ENCODE results near the gene CCDC71.
A peak's percentile ranks its signal among the peaks of the same experiment; 100 is the strongest.

Gene CCDC71

DNA sequence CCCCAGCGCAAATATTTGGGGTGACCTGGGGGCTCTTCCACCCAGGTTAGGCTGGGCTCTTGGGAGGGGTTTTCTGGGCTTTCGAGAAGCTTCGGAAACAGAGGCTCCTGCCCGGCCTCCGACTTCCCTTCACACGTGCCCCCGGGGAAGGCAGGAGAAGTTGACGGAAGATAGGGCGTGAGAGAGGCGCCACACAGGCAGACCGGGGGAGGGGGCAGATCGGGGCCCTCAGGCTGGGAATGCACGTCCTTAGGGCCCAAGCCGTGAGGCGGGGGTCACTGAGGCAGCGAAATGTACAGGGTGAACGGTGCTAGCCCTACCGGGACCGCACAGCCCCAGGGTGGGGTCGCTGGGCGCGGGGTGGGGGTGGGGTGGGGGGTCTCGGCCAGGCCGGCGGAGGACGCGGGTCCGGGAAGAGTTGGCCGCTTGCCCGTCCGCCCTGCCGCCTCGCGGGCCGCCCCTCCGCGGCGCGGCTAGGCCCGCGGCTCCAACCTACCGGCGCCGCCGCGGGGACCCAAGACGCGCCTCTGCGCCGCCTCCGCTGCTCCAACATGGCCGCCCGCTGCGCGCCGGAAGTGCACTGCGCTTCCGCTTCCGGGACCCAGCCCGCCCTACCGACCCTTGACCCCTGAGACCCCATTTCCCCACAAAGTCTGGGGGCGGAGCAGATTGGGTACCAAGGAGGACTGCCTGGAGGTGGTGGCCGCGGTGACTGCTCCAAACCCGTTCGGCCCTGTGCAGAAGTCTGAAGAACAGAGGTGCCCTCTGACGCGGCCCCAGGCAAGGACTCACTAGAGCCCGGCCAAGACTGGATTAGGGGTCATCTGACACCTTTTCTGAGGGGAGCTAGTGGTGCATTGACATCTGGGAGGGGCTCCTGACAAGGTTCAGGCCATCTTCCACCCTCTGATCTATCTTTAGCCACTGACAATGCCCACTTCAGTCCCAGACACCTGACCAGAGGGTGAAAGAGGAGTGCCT lies at the start of gene CCDC71:
Gene CCDC71 (minus strand): TSS at position 561 of the 981 bp plus-strand sequence. CDS start 2,123 bp downstream, outside the sequence.
- no peaks in the 10 kb centered on the region for H3K27me3 ChIP-seq (ENCODE audit: insufficient read depth, low read length, poor library complexity)
- DNase-seq = peak; percentile 87
- H3K79me2 ChIP-seq (ENCODE audit: insufficient read depth, low read length) = peaks cover 44% of the 10 kb centered on the region
- peak; percentile 87 for ATAC-seq (ENCODE audit: insufficient read depth, low read depth)
- peaks cover 35% of the 10 kb centered on the region for H3K4me1 ChIP-seq (ENCODE audit: insufficient read depth, low read length)
- H3K9me3 ChIP-seq (ENCODE audit: insufficient read depth, low read length, severe bottlenecking) = peaks cover 7% of the 10 kb centered on the region
- H3K27ac ChIP-seq (ENCODE audit: low read length) = peak within 1 kb of the TSS; percentile 80
- H3K36me3 ChIP-seq (ENCODE audit: insufficient read depth, low read length) = peaks cover 40% of the 10 kb centered on the region
- H4K20me1 ChIP-seq (ENCODE audit: insufficient read depth, low read length) = peaks cover 34% of the 10 kb centered on the region
- peak within 1 kb of the TSS; percentile 84 to 95 for H3K4me3 ChIP-seq (ENCODE audit: low read depth in 1 of 2, low read length in 2 of 2)
- peak within 1 kb of the TSS; percentile 74 for H3K4me2 ChIP-seq (ENCODE audit: insufficient read depth, low read length)
- peak within 1 kb of the TSS; percentile 88 for H2AFZ ChIP-seq (ENCODE audit: low read depth, low read length)
- TF ChIP-seq, protein P1, sequence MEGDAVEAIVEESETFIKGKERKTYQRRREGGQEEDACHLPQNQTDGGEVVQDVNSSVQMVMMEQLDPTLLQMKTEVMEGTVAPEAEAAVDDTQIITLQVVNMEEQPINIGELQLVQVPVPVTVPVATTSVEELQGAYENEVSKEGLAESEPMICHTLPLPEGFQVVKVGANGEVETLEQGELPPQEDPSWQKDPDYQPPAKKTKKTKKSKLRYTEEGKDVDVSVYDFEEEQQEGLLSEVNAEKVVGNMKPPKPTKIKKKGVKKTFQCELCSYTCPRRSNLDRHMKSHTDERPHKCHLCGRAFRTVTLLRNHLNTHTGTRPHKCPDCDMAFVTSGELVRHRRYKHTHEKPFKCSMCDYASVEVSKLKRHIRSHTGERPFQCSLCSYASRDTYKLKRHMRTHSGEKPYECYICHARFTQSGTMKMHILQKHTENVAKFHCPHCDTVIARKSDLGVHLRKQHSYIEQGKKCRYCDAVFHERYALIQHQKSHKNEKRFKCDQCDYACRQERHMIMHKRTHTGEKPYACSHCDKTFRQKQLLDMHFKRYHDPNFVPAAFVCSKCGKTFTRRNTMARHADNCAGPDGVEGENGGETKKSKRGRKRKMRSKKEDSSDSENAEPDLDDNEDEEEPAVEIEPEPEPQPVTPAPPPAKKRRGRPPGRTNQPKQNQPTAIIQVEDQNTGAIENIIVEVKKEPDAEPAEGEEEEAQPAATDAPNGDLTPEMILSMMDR (IDR thresholded peaks at IDR 0.05; ENCODE audit: borderline replicate concordance, extremely low read depth, low read length, poor library complexity, severe bottlenecking) = no peak
- TF ChIP-seq EZH2 (IDR thresholded peaks at IDR 0.05; ENCODE audit: borderline replicate concordance, low read depth, low read length, severe bottlenecking) = no peak
- peak within 1 kb of the TSS; percentile 77 for H3K9ac ChIP-seq (ENCODE audit: low read depth, low read length)

DNA sequence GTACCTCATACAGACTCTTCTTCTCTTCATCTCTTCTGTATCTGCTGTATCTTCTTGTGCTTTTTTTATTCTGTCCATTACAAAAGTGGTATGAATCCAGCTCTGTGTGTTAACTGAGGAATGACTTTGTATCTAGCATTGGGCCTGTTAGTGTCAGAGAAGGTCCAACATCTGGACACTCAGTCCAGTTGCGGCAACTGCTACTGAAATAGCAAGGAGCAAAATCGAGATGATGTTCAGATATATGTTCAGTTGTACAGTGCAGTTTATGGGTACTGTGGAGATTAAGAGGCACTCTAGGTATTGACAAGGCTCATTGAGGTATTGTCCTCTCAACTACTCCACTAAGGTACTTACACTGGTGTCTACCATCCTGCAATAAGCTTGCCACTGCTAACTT lies 47.9 kb upstream of the CCDC71 start:
- Histone ChIP-seq H2AFZ (ENCODE audit: low read depth, low read length) (no peak overlapping the region), H3K27me3 (ENCODE audit: insufficient read depth, low read length, poor library complexity) (no peaks in the 10 kb centered on the region), H3K4me2 (ENCODE audit: insufficient read depth, low read length) (no peak overlapping the region), H3K4me1 (ENCODE audit: insufficient read depth, low read length) (no peaks in the 10 kb centered on the region), H3K9me3 (ENCODE audit: insufficient read depth, low read length, severe bottlenecking) (no peaks in the 10 kb centered on the region), H3K4me3 (ENCODE audit: low read depth in 1 of 2, low read length in 2 of 2) (no peak overlapping the region), H3K9ac (ENCODE audit: low read depth, low read length) (no peak overlapping the region), H4K20me1 (ENCODE audit: insufficient read depth, low read length) (no peaks in the 10 kb centered on the region), H3K27ac (ENCODE audit: low read length) (no peak overlapping the region), H3K79me2 (ENCODE audit: insufficient read depth, low read length) (no peaks in the 10 kb centered on the region), H3K36me3 (ENCODE audit: insufficient read depth, low read length) (no peaks in the 10 kb centered on the region)
- TF ChIP-seq EZH2 (IDR thresholded peaks at IDR 0.05; ENCODE audit: borderline replicate concordance, low read depth, low read length, severe bottlenecking) = no peak
- TF ChIP-seq, protein P1 (IDR thresholded peaks at IDR 0.05; ENCODE audit: borderline replicate concordance, extremely low read depth, low read length, poor library complexity, severe bottlenecking) = no peak
- DNase-seq (no peak), ATAC-seq (ENCODE audit: insufficient read depth, low read depth) (no peak)

DNA sequence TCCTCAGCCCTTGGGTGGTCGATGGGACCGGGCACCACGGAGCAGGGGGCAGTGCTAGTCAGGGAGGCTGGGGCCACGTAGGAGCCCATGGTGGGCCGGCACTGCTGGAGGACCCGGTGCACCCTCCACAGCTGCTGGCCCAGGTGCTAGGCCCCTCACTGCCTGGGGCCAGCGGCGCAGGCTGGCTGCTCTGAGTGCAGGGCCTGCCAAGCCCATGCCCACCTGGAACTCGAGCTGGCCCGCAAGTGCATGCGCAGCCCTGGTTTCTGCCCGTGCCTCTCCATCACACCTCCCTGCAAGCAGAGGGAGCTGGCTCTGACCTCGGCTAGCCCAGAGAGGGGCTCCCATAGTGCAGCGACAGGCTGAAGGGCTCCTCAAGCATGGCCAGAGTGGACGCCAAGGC lies 47.4 kb upstream of the CCDC71 start:
- Histone ChIP-seq H3K27ac (ENCODE audit: low read length) (no peak overlapping the region), H3K36me3 (ENCODE audit: insufficient read depth, low read length) (no peaks in the 10 kb centered on the region), H3K9ac (ENCODE audit: low read depth, low read length) (no peak overlapping the region), H3K27me3 (ENCODE audit: insufficient read depth, low read length, poor library complexity) (no peaks in the 10 kb centered on the region), H3K4me2 (ENCODE audit: insufficient read depth, low read length) (no peak overlapping the region), H3K79me2 (ENCODE audit: insufficient read depth, low read length) (no peaks in the 10 kb centered on the region), H3K9me3 (ENCODE audit: insufficient read depth, low read length, severe bottlenecking) (no peaks in the 10 kb centered on the region), H3K4me3 (ENCODE audit: low read depth in 1 of 2, low read length in 2 of 2) (no peak overlapping the region), H3K4me1 (ENCODE audit: insufficient read depth, low read length) (no peaks in the 10 kb centered on the region), H4K20me1 (ENCODE audit: insufficient read depth, low read length) (no peaks in the 10 kb centered on the region), H2AFZ (ENCODE audit: low read depth, low read length) (no peak overlapping the region)
- no peak for TF ChIP-seq EZH2 (IDR thresholded peaks at IDR 0.05; ENCODE audit: borderline replicate concordance, low read depth, low read length, severe bottlenecking)
- TF ChIP-seq, protein P1 (IDR thresholded peaks at IDR 0.05; ENCODE audit: borderline replicate concordance, extremely low read depth, low read length, poor library complexity, severe bottlenecking) = no peak
- ATAC-seq (ENCODE audit: insufficient read depth, low read depth) = no peak
- DNase-seq = no peak
